Skeletal muscle tissue (tissue), 4 donors: ENCODE measurements around the gene TTC7B. TPM values are rescaled to one million over a fixed set of nuclear protein-coding genes. Genes with fewer than 3 reads are reported as not detected.
A peak's percentile ranks its signal among the peaks of the same experiment; 100 is the strongest.

Source experiments
- H3K27ac ChIP-seq: one replicate; pipeline ENCODE4 v1.7.0; 2013; ENCODE audit warnings: mild to moderate bottlenecking, low read depth, low read length, inconsistent platforms
- H3K27me3 ChIP-seq, 3 donors: one replicate each; pipeline ENCODE4 v1.7.0; 2013; ENCODE audit warnings: low read length in 3 of 3; ENCODE audit not compliant: control insufficient read depth in 3 of 3, insufficient read depth in 3 of 3
- H3K36me3 ChIP-seq, 3 donors: one replicate each; pipeline ENCODE4 v1.7.0; 2013; ENCODE audit warnings: low read length in 3 of 3; ENCODE audit not compliant: control insufficient read depth in 3 of 3, insufficient read depth in 3 of 3
- H3K4me1 ChIP-seq, 3 donors: one replicate each; pipeline ENCODE4 v1.7.0; 2013; ENCODE audit warnings: low read length in 3 of 3, mild to moderate bottlenecking in 3 of 3; ENCODE audit not compliant: control insufficient read depth in 3 of 3, insufficient read depth in 3 of 3
- H3K4me3 ChIP-seq, 3 donors: one replicate each; pipeline ENCODE4 v1.7.0; 2013; ENCODE audit warnings: low read length in 3 of 3
- H3K9ac ChIP-seq, 3 donors: one replicate each; pipeline ENCODE4 v1.7.0; 2013; ENCODE audit warnings: low read length in 3 of 3, mild to moderate bottlenecking in 3 of 3, moderate library complexity in 2 of 3, low read depth in 1 of 3
- H3K9me3 ChIP-seq, 3 donors: one replicate each; pipeline ENCODE4 v1.7.0; 2013; ENCODE audit warnings: low read length in 3 of 3; ENCODE audit not compliant: control insufficient read depth in 3 of 3
- total RNA-seq: library from RNA; depleted of rRNA; stranded (reverse); fragments of >200 nt; gene quantifications from one replicate; pipeline ENCODE4 v1.2.3, GENCODE V29; 2014
- donor health status: Osteomylitis.

The TTC7B gene
- total RNA-seq, 1 donor from 2014 or later, result 5.7 TPM

DNA sequence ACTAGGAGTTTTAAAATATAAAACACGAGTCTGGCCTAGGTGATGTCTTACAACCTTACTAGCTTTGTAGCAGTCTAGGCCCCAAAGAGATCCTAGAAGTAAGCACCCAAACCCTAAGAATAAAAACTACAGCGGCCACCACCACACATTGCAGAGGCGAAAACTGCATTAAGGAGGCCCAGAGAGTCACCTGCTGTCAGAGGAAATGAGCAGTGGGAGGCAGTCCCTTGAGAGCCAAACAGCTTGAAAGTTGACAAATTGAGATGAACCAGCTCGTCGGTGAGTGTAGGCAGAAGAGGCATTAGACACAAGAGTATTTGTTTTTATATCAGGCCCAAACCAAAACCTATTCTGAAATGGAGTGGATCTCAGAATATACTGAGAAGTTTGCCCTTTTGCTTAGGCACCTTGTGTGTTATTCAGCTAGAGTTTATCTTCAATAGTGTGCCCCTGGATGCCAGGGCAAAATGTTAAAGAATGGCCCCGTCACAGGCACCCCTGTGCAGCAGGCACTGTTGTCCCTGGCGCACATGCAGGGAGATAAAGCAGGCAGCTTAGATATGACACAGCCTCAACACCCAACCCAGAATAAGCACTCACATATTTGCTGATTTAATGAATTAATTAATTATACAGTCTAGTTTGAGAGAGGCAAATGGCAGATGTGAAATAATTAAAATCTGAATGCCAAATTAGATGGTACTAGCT lies 56.7 kb downstream of the TTC7B start:
- peaks cover 21 to 25% (median 25%) of the 10 kb centered on the region in 3 donors for H3K4me1 ChIP-seq
- H3K9me3 ChIP-seq, result peaks cover 0 to 4% (median 0%) of the 10 kb centered on the region in 3 donors
- H3K36me3 ChIP-seq, result no peaks in the 10 kb centered on the region
- peak overlapping the region; percentile 89 for H3K27ac ChIP-seq
- peak overlapping the region in 1 of 3 donors; percentile 95 for H3K9ac ChIP-seq
- peak overlapping the region in 1 of 3 donors; percentile 48 for H3K4me3 ChIP-seq
- no peaks in the 10 kb centered on the region for H3K27me3 ChIP-seq

- peak overlapping the region; percentile 80 to 95 (median 92) for H3K9ac ChIP-seq
- H3K27me3 ChIP-seq, result no peaks in the 10 kb centered on the region
- H3K4me1 ChIP-seq, result peaks cover 23 to 25% (median 25%) of the 10 kb centered on the region in 3 donors
- H3K27ac ChIP-seq, result peak overlapping the region; percentile 89
- H3K36me3 ChIP-seq, result no peaks in the 10 kb centered on the region
- peak overlapping the region; percentile 67 to 83 (median 82) for H3K4me3 ChIP-seq
- H3K9me3 ChIP-seq, result peaks cover 0 to 3% (median 0%) of the 10 kb centered on the region in 3 donors
Measured at GRCh38 chr14:90758959-90759358, 57.3 kb downstream of the TTC7B start.

GRCh38 chr14:90758028-90758889 lies 58.0 kb downstream of the TTC7B start:
- Histone ChIP-seq H3K9me3 (peaks cover 0 to under 1% (median 0%) of the 10 kb centered on the region in 3 donors), H3K9ac (peak overlapping the region; percentile 80 to 95 (median 92)), H3K4me1 (peaks cover 23 to 25% (median 25%) of the 10 kb centered on the region in 3 donors), H3K27ac (peak overlapping the region; percentile 92), H3K36me3 (no peaks in the 10 kb centered on the region), H3K27me3 (no peaks in the 10 kb centered on the region), H3K4me3 (peak overlapping the region; percentile 70 to 83 (median 82))

DNA sequence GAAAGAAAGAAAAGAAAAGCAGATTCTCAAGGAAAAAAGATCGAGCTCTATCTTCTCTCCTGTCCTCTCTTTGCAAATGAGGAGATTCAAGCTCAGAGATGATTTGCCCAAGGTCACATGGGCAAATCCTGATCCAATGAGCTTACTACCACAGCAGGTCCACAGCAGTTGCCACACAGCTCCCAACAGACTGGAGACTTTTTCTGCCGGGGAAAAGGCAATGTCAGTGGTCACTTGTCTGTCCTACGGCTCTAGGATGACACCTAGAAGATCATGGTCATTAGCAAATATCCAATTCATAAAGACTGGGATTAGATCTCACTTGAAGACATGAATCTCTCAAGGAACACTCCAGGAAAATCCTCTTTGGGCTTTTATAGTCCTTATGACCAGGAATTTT lies 58.8 kb downstream of the TTC7B start:
- H3K4me3 ChIP-seq, result peak overlapping the region; percentile 70 to 76 (median 73)
- no peaks in the 10 kb centered on the region for H3K36me3 ChIP-seq
- H3K4me1 ChIP-seq, result peaks cover 23 to 25% (median 25%) of the 10 kb centered on the region in 3 donors
- no peaks in the 10 kb centered on the region for H3K27me3 ChIP-seq
- peak overlapping the region; percentile 75 to 87 (median 82) for H3K9ac ChIP-seq
- H3K9me3 ChIP-seq, result no peaks in the 10 kb centered on the region
- H3K27ac ChIP-seq, result peak overlapping the region; percentile 92

DNA sequence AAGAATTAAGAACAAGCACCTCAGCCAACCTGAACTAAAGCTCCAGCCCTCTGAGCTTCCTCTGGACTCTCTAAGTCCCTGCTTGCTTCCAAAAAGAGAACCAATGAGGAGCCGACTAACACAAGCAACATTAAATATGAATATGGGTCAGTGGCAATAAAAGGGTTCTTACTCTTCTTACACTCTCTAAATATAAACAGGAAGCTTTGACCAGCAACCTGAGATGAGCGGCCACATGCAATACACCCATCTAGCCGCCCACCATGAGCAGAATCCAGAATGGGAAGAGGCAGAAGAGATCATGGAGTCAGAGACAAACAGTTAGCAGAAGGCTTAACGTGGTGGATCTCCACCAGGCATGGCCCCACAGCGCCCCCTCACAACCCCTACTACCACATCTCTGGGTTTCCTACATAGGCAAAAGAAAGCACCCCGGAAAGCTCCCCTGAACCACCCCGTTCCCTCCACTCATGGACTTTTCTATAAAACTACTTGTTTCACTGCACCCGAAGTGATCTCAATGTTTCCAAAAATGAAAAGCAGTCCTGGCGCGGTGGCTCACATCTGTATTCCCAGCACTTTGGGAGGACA lies 59.4 kb downstream of the TTC7B start:
- Histone ChIP-seq H3K4me3 (peak overlapping the region; percentile 45 to 51 (median 49)), H3K27ac (peak overlapping the region; percentile 92), H3K36me3 (no peaks in the 10 kb centered on the region), H3K9ac (peak overlapping the region; percentile 53 to 58 (median 54)), H3K27me3 (no peaks in the 10 kb centered on the region), H3K9me3 (no peaks in the 10 kb centered on the region), H3K4me1 (peaks cover 23 to 27% (median 27%) of the 10 kb centered on the region in 3 donors)

- Histone ChIP-seq H3K4me1 (peaks cover 28 to 34% (median 31%) of the 10 kb centered on the region in 3 donors), H3K36me3 (no peaks in the 10 kb centered on the region), H3K9ac (no peak overlapping the region), H3K9me3 (no peaks in the 10 kb centered on the region), H3K4me3 (no peak overlapping the region), H3K27ac (peak overlapping the region; percentile 92), H3K27me3 (no peaks in the 10 kb centered on the region)
Measured at GRCh38 chr14:90755661-90756304, 60.4 kb downstream of the TTC7B start.

DNA sequence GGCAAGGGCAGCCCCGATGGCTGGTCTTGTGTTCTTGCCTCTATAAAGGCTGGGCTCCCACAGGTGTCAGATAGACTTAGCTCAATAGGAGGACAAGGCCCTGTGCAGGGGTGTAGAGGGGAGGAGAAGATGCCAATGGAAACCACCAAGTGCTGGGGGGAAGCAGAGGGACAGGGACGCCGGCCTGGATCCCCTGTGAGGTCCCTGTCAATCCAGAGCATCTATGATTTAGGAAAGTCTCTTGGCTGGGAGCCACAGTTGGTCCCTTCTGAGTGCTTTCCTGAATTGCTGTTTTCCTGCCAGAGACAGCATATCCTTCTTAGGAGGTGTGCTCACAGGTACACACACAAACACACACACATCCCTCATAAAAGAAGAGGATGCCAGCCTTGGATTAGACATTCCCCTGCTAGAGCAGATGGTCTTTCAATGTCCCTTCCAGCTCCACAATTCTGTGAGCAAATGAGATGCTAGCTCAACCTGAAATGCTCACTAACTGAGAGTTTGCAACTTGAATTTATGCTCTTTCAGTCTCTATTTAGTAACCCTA lies 62.7 kb downstream of the TTC7B start:
- Histone ChIP-seq H3K27me3 (no peaks in the 10 kb centered on the region), H3K27ac (peak overlapping the region; percentile 87)

GRCh38 chr14:90750701-90751100 lies 65.5 kb downstream of the TTC7B start:
- Histone ChIP-seq H3K4me1 (peaks cover 14 to 15% (median 14%) of the 10 kb centered on the region in 3 donors), H3K9ac (no peak overlapping the region), H3K9me3 (peaks cover 0 to 4% (median 0%) of the 10 kb centered on the region in 3 donors), H3K36me3 (no peaks in the 10 kb centered on the region), H3K4me3 (no peak overlapping the region), H3K27me3 (no peaks in the 10 kb centered on the region), H3K27ac (peak overlapping the region; percentile 87)

More for the DNA sequence above, 62.7 kb downstream of the TTC7B start:
- Histone ChIP-seq H3K36me3 (no peaks in the 10 kb centered on the region), H3K9ac (no peak overlapping the region), H3K4me3 (no peak overlapping the region), H3K4me1 (peaks cover 22 to 28% (median 25%) of the 10 kb centered on the region in 3 donors), H3K9me3 (peaks cover 0 to 4% (median 0%) of the 10 kb centered on the region in 3 donors)

DNA sequence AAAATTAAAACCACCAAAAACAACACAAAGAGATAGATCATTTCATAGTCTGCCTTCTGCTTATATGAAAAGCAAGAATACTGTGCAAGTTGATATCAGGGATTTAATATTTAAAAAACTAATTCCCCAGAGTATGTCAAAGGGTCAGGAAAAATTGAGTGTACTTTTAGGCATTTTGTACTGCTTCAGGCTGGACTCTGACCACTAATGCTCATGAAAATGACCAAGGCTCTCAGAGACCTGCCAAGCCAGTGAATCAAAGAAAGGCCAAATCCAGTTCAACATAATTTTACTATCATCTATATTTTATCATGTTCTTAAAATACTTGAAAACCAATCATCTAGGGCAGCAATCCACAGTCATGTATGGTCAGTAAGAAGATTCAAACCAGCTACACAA lies 66.0 kb downstream of the TTC7B start:
- H3K36me3 ChIP-seq, result no peaks in the 10 kb centered on the region
- peaks cover 14 to 15% (median 14%) of the 10 kb centered on the region in 3 donors for H3K4me1 ChIP-seq
- peaks cover 0 to 4% (median 0%) of the 10 kb centered on the region in 3 donors for H3K9me3 ChIP-seq
- no peak overlapping the region for H3K9ac ChIP-seq
- no peak overlapping the region for H3K4me3 ChIP-seq
- peak overlapping the region; percentile 87 for H3K27ac ChIP-seq
- H3K27me3 ChIP-seq, result no peaks in the 10 kb centered on the region
